Endothelial cell of umbilical vein (primary cell): ENCODE results near the gene ITGA2B. TPM values are rescaled to one million over a fixed set of nuclear protein-coding genes. Genes with fewer than 3 reads are reported as not detected.

Source experiments
- BruUV-seq: library from RNA; stranded (reverse); fragments of 400-500 nt; replicated peaks from 2 replicates; lab custom pipeline; 2021; lab: Mats Ljungman, UMichigan
- CTCF ChIA-PET: fragments of 300-600, 350-600 bp; sonication (Branson Sonifier 250); formaldehyde crosslinking; loops from one replicate; lab custom pipeline; 2021; ENCODE audit warnings: antibody characterized with exemption, inconsistent platforms; lab: Charles Lee
- POLR2A ChIA-PET: fragments of 300-600, 350-600 bp; sonication (Branson Sonifier 250); formaldehyde crosslinking; loops from one replicate; lab custom pipeline; 2021; ENCODE audit warnings: antibody characterized with exemption, inconsistent platforms; lab: Charles Lee
- DNase-seq: peaks from one replicate; pipeline ENCODE4 v3.0.0-alpha.2; 2011; ENCODE audit warnings: low read depth, low spot score
- FAIRE-seq: peaks from 2 replicates; lab custom pipeline; 2011; peaks lifted over from hg19 to GRCh38; lab: Jason Lieb, UNC
- H2AFZ ChIP-seq: 2 replicates; pipeline ENCODE4 v1.6.0; 2012; ENCODE audit warnings: low read depth, low read length, control low read depth, inconsistent platforms
- H3K27ac ChIP-seq: 2 replicates; pipeline ENCODE4 v1.5.1; 2011; ENCODE audit warnings: low read depth, mild to moderate bottlenecking, control low read depth, low read length, moderate library complexity; ENCODE audit not compliant: insufficient read depth
- H3K27me3 ChIP-seq, 2 experiments: 2 replicates each; pipeline versions ENCODE4 v1.6.0 to v1.6.1; 2011; ENCODE audit warnings: low read length in 2 of 2, mixed read lengths in 1 of 2; ENCODE audit not compliant: control insufficient read depth in 2 of 2, insufficient read depth in 2 of 2
- H3K36me3 ChIP-seq, 2 experiments: 2 replicates in 1 of 2; 3 replicates in 1 of 2; pipeline ENCODE4 v1.5.1; 2011; ENCODE audit warnings: low read length in 2 of 2, mild to moderate bottlenecking in 1 of 2, moderate library complexity in 1 of 2; ENCODE audit not compliant: control insufficient read depth in 2 of 2, insufficient read depth in 2 of 2; ENCODE audit errors: extremely low read depth in 1 of 2
- H3K4me1 ChIP-seq: 3 replicates; pipeline ENCODE4 v1.5.1; 2011; ENCODE audit warnings: mild to moderate bottlenecking, low read length; ENCODE audit not compliant: control insufficient read depth, insufficient read depth; ENCODE audit errors: extremely low read depth
- H3K4me2 ChIP-seq: 2 replicates; pipeline ENCODE4 v1.6.1; 2011; ENCODE audit warnings: low read length, control low read depth, mixed read lengths; ENCODE audit not compliant: insufficient read depth
- H3K4me3 ChIP-seq, 3 experiments: fragments of 200-600 bp in 1 of 3; sonication (generic), shearing (Covaris generic) in 1 of 3; replicated peaks in 1 of 3; 2 replicates each; pipeline ENCODE4 v1.5.1; 2011 to 2016; ENCODE audit warnings: control low read depth in 3 of 3, low read length in 3 of 3, mild to moderate bottlenecking in 2 of 3, inconsistent platforms in 1 of 3, low read depth in 1 of 3, moderate library complexity in 1 of 3; ENCODE audit not compliant: insufficient read depth in 1 of 3
- H3K79me2 ChIP-seq: 2 replicates; pipeline ENCODE4 v1.6.0; 2012; ENCODE audit warnings: low read length, inconsistent platforms; ENCODE audit not compliant: control insufficient read depth, insufficient read depth
- H3K9ac ChIP-seq: replicated peaks from 2 replicates; pipeline ENCODE3; 2011; ENCODE audit warnings: low read length, control low read depth; ENCODE audit not compliant: insufficient read depth; ENCODE audit errors: extremely low read depth
- H3K9me1 ChIP-seq: replicated peaks from 3 replicates; pipeline ENCODE4 v1.6.0; 2011; ENCODE audit warnings: mild to moderate bottlenecking, low read length; ENCODE audit not compliant: control insufficient read depth, insufficient read depth; ENCODE audit errors: extremely low read depth
- H3K9me3 ChIP-seq: replicated peaks from 2 replicates; pipeline ENCODE4 v1.5.1; 2012; ENCODE audit warnings: low read length, inconsistent platforms; ENCODE audit not compliant: control insufficient read depth, insufficient read depth
- H4K20me1 ChIP-seq: replicated peaks from 2 replicates; pipeline ENCODE3; 2011; ENCODE audit warnings: mild to moderate bottlenecking, low read length; ENCODE audit not compliant: control insufficient read depth, insufficient read depth; ENCODE audit errors: extremely low read depth
- CTCF ChIP-seq, 2 donors: IDR thresholded peaks; 1 replicate in 1 of 2; 2 replicates in 1 of 2; pipeline ENCODE4 v1.5.1; 2011; ENCODE audit warnings: low read length in 2 of 2, mild to moderate bottlenecking in 2 of 2, moderate library complexity in 2 of 2, control low read depth in 1 of 2, inconsistent platforms in 1 of 2, low read depth in 1 of 2; ENCODE audit not compliant: insufficient read depth in 1 of 2; ENCODE audit errors: extremely low read depth in 1 of 2
- GATA2 ChIP-seq: IDR thresholded peaks from 2 replicates; pipeline ENCODE4 v1.7.0; 2011; ENCODE audit warnings: low read depth, mild to moderate bottlenecking, moderate library complexity, mixed read lengths, low read length; ENCODE audit not compliant: insufficient read length, insufficient read depth
- JUN ChIP-seq: IDR thresholded peaks from 2 replicates; pipeline ENCODE4 v1.6.1; 2011; ENCODE audit warnings: borderline replicate concordance, low read depth; ENCODE audit not compliant: insufficient read length, insufficient read depth
- MAX ChIP-seq: IDR thresholded peaks from 2 replicates; pipeline ENCODE4 v1.6.1; 2011; ENCODE audit not compliant: insufficient read depth, insufficient read length
- MYC ChIP-seq: IDR thresholded peaks from one replicate; pipeline ENCODE4 v1.6.1; 2011; ENCODE audit warnings: mild to moderate bottlenecking, low read depth, low read length
- POLR2A ChIP-seq: IDR thresholded peaks from 2 replicates; pipeline ENCODE4 v1.6.1; 2012; ENCODE audit warnings: low read depth, mild to moderate bottlenecking, control low read depth, low read length
- POLR2AphosphoS5 ChIP-seq: IDR thresholded peaks from 2 replicates; pipeline ENCODE4 v1.6.1; 2012; ENCODE audit warnings: low read depth, mild to moderate bottlenecking, control low read depth, low read length, moderate library complexity; ENCODE audit not compliant: insufficient read depth
- dilution Hi-C: fragments of 300-500 bp; cut with MboI; formaldehyde crosslinking; loops from one replicate; pipeline ENCODE4 v1.15.0; 2019; ENCODE audit warnings: low sequenced_read_pairs; ENCODE audit not compliant: extremely low pct_ligation_motif_present
- intact Hi-C: fragments of 100-400 bp; cut with micrococcal nuclease; formaldehyde crosslinking; loops from one replicate; pipeline ENCODE4 v1.10.0; 2022
- polyA plus RNA-seq, 4 experiments: library from polyadenylated mRNA; depleted of rRNA in 3 of 4; stranded (reverse) in 3 of 4; unstranded in 1 of 4; fragments of >200 nt; gene quantifications; 2 replicates each; pipeline versions ENCODE4 v1.2.1 to v1.2.3, GENCODE V29; 2011 to 2012; ENCODE audit warnings: missing spikeins in 1 of 4
- total RNA-seq: library from RNA; stranded (reverse); gene quantifications from 2 replicates; pipeline ENCODE4 v1.2.3, GENCODE V29; 2021

Gene ITGA2B
- total and polyA plus RNA-seq, 2 donors (not counting 3 experiments of a cell fraction or from before 2014, with no cell fraction given), result 0.26 to 0.82 TPM

- Histone ChIP-seq H3K9me1 (no peaks in the 10 kb centered on the region), H3K36me3 (peaks cover 0 to 4% of the 10 kb centered on the region in 2 experiments), H4K20me1 (no peaks in the 10 kb centered on the region), H3K9ac (no peak overlapping the region), H3K27me3 (no peaks in the 10 kb centered on the region), H3K27ac (no peak overlapping the region), H3K4me2 (no peak overlapping the region), H3K4me1 (no peaks in the 10 kb centered on the region), H3K4me3 (no peak overlapping the region), H3K79me2 (no peaks in the 10 kb centered on the region), H2AFZ (no peak overlapping the region), H3K9me3 (no peaks in the 10 kb centered on the region)
- BruUV-seq, result no TSS peak
- CTCF ChIA-PET, result interaction anchor here (0.8 kb wide), 1 partner anchor 214 kb away, joined by 3 read pairs; no protein-coding TSS in a partner anchor
- DNase-seq (no peak), FAIRE-seq (no peak)
- POLR2A ChIA-PET, result no interaction called here
- intact Hi-C loops, result no loop called here
- dilution Hi-C loops, result no loop called here
- TF ChIP-seq MYC, result no peak
- TF ChIP-seq JUN, result no peak
- no peak for TF ChIP-seq POLR2AphosphoS5
- TF ChIP-seq CTCF (IDR thresholded peaks at IDR 0.05; ENCODE audit: extremely low read depth in 1 of 2, insufficient read depth in 1 of 2, low read depth in 1 of 2, low read length in 2 of 2), result no peak
- TF ChIP-seq MAX, result no peak
- no peak for TF ChIP-seq POLR2A
- TF ChIP-seq GATA2, result no peak
Measured at GRCh38 chr17:44424828-44425461, 35.5 kb upstream of the ITGA2B start.
